CD4-positive, CD25-positive, alpha-beta regulatory T cell (primary cell): ENCODE data around the gene RFPL1. TPM values are rescaled to one million over a fixed set of nuclear protein-coding genes. Genes with fewer than 3 reads are reported as not detected.
"Not testable (repeated sequence)": the region's sequence is repeated elsewhere in the genome, so short reads cannot be mapped to it uniquely, and the experiment has no call there.

Experiments used
- ATAC-seq, 2 donors: fragments of 150-1000 bp; cut with Tn5 transposase; one replicate each; pipeline ENCODE4 v1.10.0; 2021; ENCODE audit warnings: low read depth in 2 of 2, moderate number of reproducible peaks in 2 of 2, moderate library complexity in 1 of 2
- DNase-seq, 3 donors: peaks; one replicate each; pipeline versions ENCODE4 v3.0.0 to v3.0.0-alpha.2; 2012 to 2022; ENCODE audit warnings: mixed read lengths in 1 of 3
- H3K27ac ChIP-seq: one replicate; pipeline ENCODE4 v1.7.0; 2013; ENCODE audit warnings: mild to moderate bottlenecking, low read length; ENCODE audit not compliant: insufficient read depth, poor library complexity, severe bottlenecking
- H3K27me3 ChIP-seq: one replicate; pipeline ENCODE4 v1.7.0; 2013; ENCODE audit warnings: low read length; ENCODE audit not compliant: control insufficient read depth, insufficient read depth
- H3K36me3 ChIP-seq: one replicate; pipeline ENCODE4 v1.7.0; 2013; ENCODE audit warnings: mild to moderate bottlenecking, low read length, moderate library complexity; ENCODE audit not compliant: control insufficient read depth, insufficient read depth
- H3K4me1 ChIP-seq: 2 replicates; pipeline ENCODE4 v1.7.0; 2013; ENCODE audit warnings: mild to moderate bottlenecking, low read length; ENCODE audit not compliant: insufficient read depth, control insufficient read depth, poor library complexity, severe bottlenecking
- H3K4me3 ChIP-seq: one replicate; pipeline ENCODE4 v1.7.0; 2013; ENCODE audit warnings: low read depth, mild to moderate bottlenecking, low read length, moderate library complexity
- H3K9me3 ChIP-seq, 2 experiments: 1 replicate in 1 of 2; 2 replicates in 1 of 2; pipeline ENCODE4 v1.7.0; 2013; ENCODE audit warnings: low read length in 2 of 2, mild to moderate bottlenecking in 1 of 2, moderate library complexity in 1 of 2; ENCODE audit not compliant: control insufficient read depth in 2 of 2
- H3K27ac Mint-ChIP-seq, 3 donors: one replicate each; pipeline ENCODE4 v1.8.0; 2020 to 2022; ENCODE audit warnings: mild to moderate bottlenecking in 3 of 3, mixed read lengths in 3 of 3, moderate library complexity in 2 of 3
- H3K27me3 Mint-ChIP-seq: one replicate; pipeline ENCODE4 v1.8.0; 2022; ENCODE audit warnings: mild to moderate bottlenecking, mixed read lengths
- H3K36me3 Mint-ChIP-seq: one replicate; pipeline ENCODE4 v1.8.0; 2020; ENCODE audit warnings: mixed read lengths
- H3K4me1 Mint-ChIP-seq, 4 donors: one replicate each; pipeline ENCODE4 v1.8.0; 2020 to 2022; ENCODE audit warnings: mixed read lengths in 4 of 4, mild to moderate bottlenecking in 1 of 4
- H3K4me3 Mint-ChIP-seq, 4 donors: one replicate each; pipeline ENCODE4 v1.8.0; 2020 to 2022; ENCODE audit warnings: mild to moderate bottlenecking in 4 of 4, mixed read lengths in 4 of 4, moderate library complexity in 3 of 4
- H3K9me3 Mint-ChIP-seq, 7 donors: one replicate each; pipeline ENCODE4 v1.8.0; 2020 to 2022; ENCODE audit warnings: mixed read lengths in 7 of 7, mild to moderate bottlenecking in 3 of 7, moderate library complexity in 2 of 7
- polyA plus RNA-seq, 4 donors: library from polyadenylated mRNA; unstranded; fragments of 300-500 nt; fragmentation: Illumina TruSeq; gene quantifications; one replicate each; pipeline ENCODE4 v1.2.3, GENCODE V29; 2021
- total RNA-seq: library from RNA; stranded (reverse); gene quantifications from one replicate; pipeline ENCODE4 v1.2.3, GENCODE V29; 2022

RFPL1 gene
- total RNA-seq (not detected), polyA plus RNA-seq (not detected)

GRCh38 chr22:29438283-29438682 is at the start of gene RFPL1:
Gene RFPL1, plus strand, starts transcription at chr22:29438583.
- not testable (repeated sequence) for H3K4me1 Mint-ChIP-seq, H3K36me3 ChIP-seq, DNase-seq, H3K27ac Mint-ChIP-seq, H3K27ac ChIP-seq, ATAC-seq, H3K36me3 Mint-ChIP-seq, H3K4me3 ChIP-seq, H3K4me1 ChIP-seq, H3K4me3 Mint-ChIP-seq, H3K27me3 ChIP-seq, H3K9me3 Mint-ChIP-seq, H3K9me3 ChIP-seq
- peaks cover 48% of the 10 kb centered on the region for H3K27me3 Mint-ChIP-seq

DNA sequence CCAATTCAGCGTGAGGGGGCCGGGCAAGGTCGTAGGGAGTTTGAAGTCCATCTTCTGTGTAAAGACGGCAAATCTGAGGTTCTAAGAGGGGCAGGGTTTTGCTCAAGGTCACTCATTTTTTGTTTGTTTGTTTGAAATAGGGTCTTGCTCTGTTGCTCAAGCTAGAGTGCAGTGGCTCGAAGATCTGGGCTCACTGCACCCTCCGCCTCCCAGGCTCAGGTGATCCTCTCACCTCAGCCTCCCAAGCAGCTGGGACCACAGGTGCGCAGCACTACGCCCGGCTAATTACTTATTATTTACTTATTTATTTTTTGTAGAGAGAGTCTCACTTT is 49.7 kb upstream of the RFPL1 start:
- ATAC-seq = no peak
- H3K36me3 Mint-ChIP-seq = peaks cover 6% of the 10 kb centered on the region

DNA sequence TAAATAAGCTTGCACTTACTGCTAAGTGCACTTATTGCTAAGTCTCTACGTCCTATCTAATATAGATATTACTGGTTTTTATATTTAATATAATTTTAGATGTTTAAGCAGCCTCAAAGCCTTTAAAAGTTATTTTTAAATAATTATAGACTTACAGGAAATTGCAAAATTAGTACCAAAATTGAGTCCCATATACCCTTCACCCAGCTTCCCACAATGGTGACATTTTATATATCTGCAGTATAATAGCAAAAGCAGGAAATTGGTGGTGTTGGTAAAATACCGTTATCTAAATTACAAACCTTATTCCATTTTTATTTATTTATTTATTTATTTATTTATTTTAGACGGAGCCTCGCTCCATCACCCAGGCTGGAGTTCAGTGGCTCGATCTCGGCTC is 48.1 kb upstream of the RFPL1 start:
- H3K4me1 ChIP-seq = peaks cover 23% of the 10 kb centered on the region
- Mint-ChIP-seq H3K4me1 (peaks cover 15 to 41% (median 29%) of the 10 kb centered on the region in 4 donors), H3K27me3 (peaks cover 9% of the 10 kb centered on the region), H3K4me3 (no peak overlapping the region), H3K9me3 (peaks cover 0 to 1% (median 0%) of the 10 kb centered on the region in 7 donors), H3K27ac (no peak overlapping the region), H3K36me3 (peaks cover 3% of the 10 kb centered on the region)
- no peaks in the 10 kb centered on the region for H3K27me3 ChIP-seq
- H3K4me3 ChIP-seq = no peak overlapping the region
- no peaks in the 10 kb centered on the region for H3K36me3 ChIP-seq
- no peak overlapping the region for H3K27ac ChIP-seq
- ATAC-seq (no peak), DNase-seq (no peak)
- no peaks in the 10 kb centered on the region for H3K9me3 ChIP-seq

More for the DNA sequence above, 49.7 kb upstream of the RFPL1 start:
- H3K4me3 Mint-ChIP-seq = peak overlapping the region; percentile 89 to 99 (median 90)
- H3K27ac Mint-ChIP-seq = peak overlapping the region; percentile 87 to 98 (median 98)
- Histone ChIP-seq H3K36me3 (peaks cover 4% of the 10 kb centered on the region), H3K4me3 (peak overlapping the region; percentile 88), H3K4me1 (peaks cover 20% of the 10 kb centered on the region), H3K27ac (peak overlapping the region; percentile 86), H3K27me3 (no peaks in the 10 kb centered on the region), H3K9me3 (no peaks in the 10 kb centered on the region)
- DNase-seq = no peak
- peaks cover 15 to 53% (median 36%) of the 10 kb centered on the region in 4 donors for H3K4me1 Mint-ChIP-seq
- H3K9me3 Mint-ChIP-seq = peaks cover 0 to 1% (median 0%) of the 10 kb centered on the region in 7 donors
- peaks cover 4% of the 10 kb centered on the region for H3K27me3 Mint-ChIP-seq

DNA sequence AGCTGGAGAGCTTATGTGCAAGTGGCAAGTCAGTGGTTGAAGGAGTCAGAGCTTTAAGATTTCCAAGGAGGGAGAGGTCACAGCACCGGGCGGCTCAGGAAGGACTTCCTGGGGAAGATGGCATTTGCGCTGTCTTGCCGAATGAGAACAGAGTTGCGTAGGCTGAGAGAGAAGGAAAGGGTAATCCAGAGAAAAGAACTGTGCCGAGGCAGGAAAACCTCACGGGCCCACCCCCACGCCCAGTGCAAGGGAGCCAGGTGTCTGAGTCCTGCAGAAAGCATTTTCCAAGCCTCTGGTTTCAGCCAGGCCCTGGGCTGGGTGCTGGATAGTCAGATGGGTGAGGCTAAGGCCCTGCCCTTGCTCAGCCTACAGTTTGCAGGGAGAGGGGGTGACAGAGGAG is 46.8 kb upstream of the RFPL1 start:
- Histone ChIP-seq H3K9me3 (no peaks in the 10 kb centered on the region), H3K27me3 (no peaks in the 10 kb centered on the region), H3K27ac (no peak overlapping the region), H3K4me1 (peaks cover 23% of the 10 kb centered on the region), H3K36me3 (no peaks in the 10 kb centered on the region), H3K4me3 (no peak overlapping the region)
- DNase-seq = no peak
- no peaks in the 10 kb centered on the region for H3K36me3 Mint-ChIP-seq
- no peak for ATAC-seq
- no peak overlapping the region for H3K27ac Mint-ChIP-seq
- peaks cover 9 to 28% (median 18%) of the 10 kb centered on the region in 4 donors for H3K4me1 Mint-ChIP-seq
- peak overlapping the region in 3 of 4 donors; percentile 63 to 89 (median 76) for H3K4me3 Mint-ChIP-seq
- peaks cover 14% of the 10 kb centered on the region for H3K27me3 Mint-ChIP-seq
- peaks cover 0 to 1% (median 0%) of the 10 kb centered on the region in 7 donors for H3K9me3 Mint-ChIP-seq

DNA sequence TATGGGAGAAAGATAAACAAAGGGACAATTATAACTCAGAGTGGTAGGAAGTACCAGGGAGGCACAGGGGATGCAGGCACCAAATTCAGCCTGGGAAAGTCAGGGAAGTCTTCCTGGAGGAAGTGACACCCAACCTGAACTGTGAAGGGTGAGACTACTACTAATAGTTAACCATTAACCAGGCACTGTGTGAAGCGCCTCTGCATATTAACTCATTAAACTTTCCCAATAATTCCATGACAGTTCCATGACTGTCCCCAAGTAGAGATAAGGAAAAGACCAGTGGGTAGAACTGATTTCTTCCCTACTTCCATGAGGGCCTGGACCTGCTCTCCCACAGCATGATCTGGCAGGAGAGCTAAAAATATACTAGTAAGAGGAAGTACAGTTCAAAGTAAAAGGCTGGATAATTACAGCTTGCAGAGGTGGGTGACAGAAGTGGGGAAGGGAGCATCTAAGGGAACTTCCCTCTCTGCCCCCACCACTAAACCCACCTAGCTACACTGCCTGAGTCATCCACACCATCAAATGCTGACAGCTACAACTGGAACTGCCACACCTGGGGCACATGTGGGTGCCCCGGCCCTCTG is 45.3 kb upstream of the RFPL1 start:
- Mint-ChIP-seq H3K4me1 (peaks cover 5 to 14% (median 8%) of the 10 kb centered on the region in 4 donors), H3K27ac (no peak overlapping the region), H3K4me3 (no peak overlapping the region), H3K36me3 (no peaks in the 10 kb centered on the region), H3K9me3 (no peaks in the 10 kb centered on the region), H3K27me3 (peaks cover 14% of the 10 kb centered on the region)
- peaks cover 11% of the 10 kb centered on the region for H3K4me1 ChIP-seq
- DNase-seq (no peak), ATAC-seq (no peak)
- H3K27ac ChIP-seq = no peak overlapping the region
- no peaks in the 10 kb centered on the region for H3K27me3 ChIP-seq
- no peaks in the 10 kb centered on the region for H3K36me3 ChIP-seq
- no peaks in the 10 kb centered on the region for H3K9me3 ChIP-seq
- H3K4me3 ChIP-seq = no peak overlapping the region

DNA sequence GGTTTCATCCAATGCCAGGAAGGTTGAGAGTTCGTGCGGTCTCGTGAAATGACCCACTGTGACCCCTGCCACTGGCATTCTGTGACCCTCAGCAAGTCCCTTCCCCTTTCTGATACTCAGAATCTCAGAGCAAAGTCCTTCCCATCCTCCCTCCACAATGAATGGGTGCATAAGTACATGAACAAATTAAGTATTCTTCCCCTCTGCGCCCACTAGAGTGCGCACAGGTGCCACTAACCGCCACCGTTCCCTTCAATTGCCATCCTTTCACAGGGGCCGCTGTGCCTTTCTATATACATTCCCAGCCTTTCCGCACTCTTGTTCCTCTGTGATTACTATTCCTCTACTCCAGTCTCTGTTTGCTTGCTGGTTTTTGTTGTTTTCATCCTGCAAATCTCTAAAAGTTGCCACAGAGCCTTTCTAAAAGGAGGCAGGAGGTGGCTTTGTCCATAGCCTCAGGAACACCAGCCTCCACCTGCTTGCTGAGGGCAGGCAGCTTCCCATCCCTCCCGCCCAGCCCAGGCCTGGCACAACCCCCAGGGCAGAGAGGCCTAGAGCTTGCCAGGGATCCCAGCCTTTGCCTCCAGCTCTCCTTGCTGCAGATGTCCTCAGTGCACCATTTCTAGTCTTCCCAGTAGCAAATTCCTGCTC is 43.3 kb upstream of the RFPL1 start:
- Histone ChIP-seq H3K4me1 (peaks cover 4% of the 10 kb centered on the region), H3K9me3 (no peaks in the 10 kb centered on the region), H3K27me3 (no peaks in the 10 kb centered on the region), H3K4me3 (no peak overlapping the region), H3K27ac (no peak overlapping the region), H3K36me3 (no peaks in the 10 kb centered on the region)
- Mint-ChIP-seq H3K36me3 (no peaks in the 10 kb centered on the region), H3K9me3 (no peaks in the 10 kb centered on the region), H3K4me3 (peak overlapping the region in 1 of 4 donors; percentile 6), H3K4me1 (peaks cover 0 to 6% (median 5%) of the 10 kb centered on the region in 4 donors), H3K27ac (peak overlapping the region; percentile 6 to 43 (median 28)), H3K27me3 (peaks cover 19% of the 10 kb centered on the region)
- DNase-seq (peak; percentile 35 to 76 (median 69)), ATAC-seq (peak; percentile 81 to 88)

DNA sequence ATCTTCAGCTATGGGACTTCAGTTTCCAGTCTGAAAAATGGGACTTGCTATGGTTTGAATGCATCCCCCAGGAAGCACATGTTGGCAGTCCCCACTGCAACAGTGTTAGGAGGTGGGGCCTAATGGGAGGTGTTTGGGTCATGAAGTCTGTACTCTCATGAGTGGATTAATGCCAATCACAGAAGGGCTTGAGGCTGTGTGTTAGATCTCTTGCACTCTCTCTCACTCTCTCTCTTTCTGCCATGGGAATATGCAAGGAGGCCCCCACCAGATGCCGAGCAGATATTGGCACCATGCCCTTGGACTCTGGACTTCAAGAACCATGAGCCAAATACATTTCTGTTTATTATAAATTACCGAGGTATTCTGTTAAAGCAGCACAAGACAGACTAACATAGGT is 42.3 kb upstream of the RFPL1 start:
- H3K4me3 Mint-ChIP-seq = no peak overlapping the region
- H3K27me3 ChIP-seq = no peaks in the 10 kb centered on the region
- DNase-seq (no peak), ATAC-seq (no peak)
- H3K27ac ChIP-seq = no peak overlapping the region
- H3K9me3 Mint-ChIP-seq = no peaks in the 10 kb centered on the region
- H3K36me3 Mint-ChIP-seq = no peaks in the 10 kb centered on the region
- H3K9me3 ChIP-seq = no peaks in the 10 kb centered on the region
- peaks cover 0 to 6% (median 4%) of the 10 kb centered on the region in 4 donors for H3K4me1 Mint-ChIP-seq
- no peaks in the 10 kb centered on the region for H3K36me3 ChIP-seq
- peaks cover 4% of the 10 kb centered on the region for H3K4me1 ChIP-seq
- peaks cover 24% of the 10 kb centered on the region for H3K27me3 Mint-ChIP-seq
- no peak overlapping the region for H3K4me3 ChIP-seq
- H3K27ac Mint-ChIP-seq = no peak overlapping the region

GRCh38 chr22:29397791-29398190 is 40.6 kb upstream of the RFPL1 start:
- no peak overlapping the region for H3K4me3 Mint-ChIP-seq

More at GRCh38 chr22:29397791-29398190, 40.6 kb upstream of the RFPL1 start:
- Histone ChIP-seq H3K36me3 (no peaks in the 10 kb centered on the region), H3K4me1 (peaks cover 4% of the 10 kb centered on the region), H3K4me3 (no peak overlapping the region), H3K27ac (no peak overlapping the region), H3K9me3 (no peaks in the 10 kb centered on the region), H3K27me3 (peaks cover 4% of the 10 kb centered on the region)
- H3K27me3 Mint-ChIP-seq = peaks cover 35% of the 10 kb centered on the region
- ATAC-seq (no peak), DNase-seq (no peak)
- H3K4me1 Mint-ChIP-seq = peaks cover 0 to 5% (median 2%) of the 10 kb centered on the region in 4 donors
- no peaks in the 10 kb centered on the region for H3K9me3 Mint-ChIP-seq
- H3K27ac Mint-ChIP-seq = no peak overlapping the region
- no peaks in the 10 kb centered on the region for H3K36me3 Mint-ChIP-seq
